Measurements from ENCODE around the gene NPM1. TPM values are rescaled to one million over a fixed set of nuclear protein-coding genes. Genes with fewer than 3 reads are reported as not detected.

Gene NPM1, protein sequence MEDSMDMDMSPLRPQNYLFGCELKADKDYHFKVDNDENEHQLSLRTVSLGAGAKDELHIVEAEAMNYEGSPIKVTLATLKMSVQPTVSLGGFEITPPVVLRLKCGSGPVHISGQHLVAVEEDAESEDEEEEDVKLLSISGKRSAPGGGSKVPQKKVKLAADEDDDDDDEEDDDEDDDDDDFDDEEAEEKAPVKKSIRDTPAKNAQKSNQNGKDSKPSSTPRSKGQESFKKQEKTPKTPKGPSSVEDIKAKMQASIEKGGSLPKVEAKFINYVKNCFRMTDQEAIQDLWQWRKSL
- total RNA-seq (2022) (3,249 and 4,548 TPM in 2 replicates), Bru-seq, nascent RNA (percentile 100 among the genes with signal in this experiment), BruChase-seq, experiment 1, labeled RNA remaining after a 6-hour chase (percentile 100 among the genes with signal in this experiment), BruChase-seq, experiment 2, labeled RNA remaining after a 2-hour chase (percentile 100 among the genes with signal in this experiment)
- long read RNA-seq, transcript NPM1-201 (11 exons, 1,758 nt) = major isoform, 4,725 of 5,534 reads
- long read RNA-seq, transcript NPM1-212 (2 exons, 640 nt) = minor isoform, 7 of 5,534 reads
- long read RNA-seq, transcript NPM1-202 (10 exons, 1,237 nt) = minor isoform, 72 of 5,534 reads
- long read RNA-seq, transcript NPM1-203 (10 exons, 1,598 nt) = minor isoform, 430 of 5,534 reads
- long read RNA-seq, partial matches to known transcripts = 58 of 5,534 reads
- long read RNA-seq, other reads (novel, unspliced or antisense) = 242 of 5,534 reads

DNA sequence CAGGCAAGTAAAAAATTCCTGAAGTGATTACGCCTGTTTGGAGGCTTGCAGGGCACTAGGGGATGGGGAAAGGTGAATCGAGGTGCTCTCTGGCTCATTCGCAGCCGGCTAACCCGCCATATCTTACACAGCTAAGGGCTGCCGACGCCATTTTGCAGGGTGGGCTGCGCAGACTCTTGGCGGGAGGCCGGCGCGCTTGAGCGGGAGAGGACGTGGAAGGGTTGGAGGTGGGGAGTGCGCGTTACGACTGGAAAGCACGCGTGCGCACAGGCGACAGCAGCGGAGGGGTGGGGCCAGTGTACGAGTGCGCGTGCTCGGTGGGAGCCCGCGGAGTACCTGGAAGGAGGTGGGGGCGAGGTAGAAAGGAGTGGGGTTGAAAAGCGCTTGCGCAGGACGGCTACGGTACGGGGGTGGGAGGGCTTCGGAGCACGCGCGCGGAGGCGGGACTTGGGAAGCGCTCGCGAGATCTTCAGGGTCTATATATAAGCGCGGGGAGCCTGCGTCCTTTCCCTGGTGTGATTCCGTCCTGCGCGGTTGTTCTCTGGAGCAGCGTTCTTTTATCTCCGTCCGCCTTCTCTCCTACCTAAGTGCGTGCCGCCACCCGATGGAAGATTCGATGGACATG is at the start of gene NPM1:
NPM1 (plus strand) TSS at position 505 of the 625 bp plus-strand sequence; CDS start at position 605, 100 bp downstream.
- peak; percentile 99 for DNase-seq (ENCODE audit: unreplicated experiment)
- no peaks in the 10 kb centered on the region for H3K9me3 Mint-ChIP-seq (ENCODE audit: unreplicated experiment)
- H3K27ac Mint-ChIP-seq (ENCODE audit: low read depth, unreplicated experiment) = peak within 1 kb of the TSS; percentile 99
- H3K36me3 Mint-ChIP-seq (ENCODE audit: insufficient read depth, unreplicated experiment) = peaks cover 55% of the 10 kb centered on the region
- ChIA-PET POLR2A (interaction anchor here (0.7 to 4.9 kb wide), 27 partner anchors 9 to 909 kb away, joined by 3 to 38 read pairs (median 4); partner anchors contain the start of genes FBXW11 and UBTD2), CTCF (interaction anchor here (0.6 kb wide), 4 partner anchors 184 to 537 kb away, joined by 3 read pairs; no protein-coding TSS in a partner anchor)
- TF ChIP-seq, protein P1, sequence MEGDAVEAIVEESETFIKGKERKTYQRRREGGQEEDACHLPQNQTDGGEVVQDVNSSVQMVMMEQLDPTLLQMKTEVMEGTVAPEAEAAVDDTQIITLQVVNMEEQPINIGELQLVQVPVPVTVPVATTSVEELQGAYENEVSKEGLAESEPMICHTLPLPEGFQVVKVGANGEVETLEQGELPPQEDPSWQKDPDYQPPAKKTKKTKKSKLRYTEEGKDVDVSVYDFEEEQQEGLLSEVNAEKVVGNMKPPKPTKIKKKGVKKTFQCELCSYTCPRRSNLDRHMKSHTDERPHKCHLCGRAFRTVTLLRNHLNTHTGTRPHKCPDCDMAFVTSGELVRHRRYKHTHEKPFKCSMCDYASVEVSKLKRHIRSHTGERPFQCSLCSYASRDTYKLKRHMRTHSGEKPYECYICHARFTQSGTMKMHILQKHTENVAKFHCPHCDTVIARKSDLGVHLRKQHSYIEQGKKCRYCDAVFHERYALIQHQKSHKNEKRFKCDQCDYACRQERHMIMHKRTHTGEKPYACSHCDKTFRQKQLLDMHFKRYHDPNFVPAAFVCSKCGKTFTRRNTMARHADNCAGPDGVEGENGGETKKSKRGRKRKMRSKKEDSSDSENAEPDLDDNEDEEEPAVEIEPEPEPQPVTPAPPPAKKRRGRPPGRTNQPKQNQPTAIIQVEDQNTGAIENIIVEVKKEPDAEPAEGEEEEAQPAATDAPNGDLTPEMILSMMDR (IDR thresholded peaks at IDR 0.05; ENCODE audit: unreplicated experiment) = no peak
- H3K4me3 Mint-ChIP-seq (ENCODE audit: unreplicated experiment) = peak within 1 kb of the TSS; percentile 99
- no TSS peak for BruUV-seq (replicated peaks)
- intact Hi-C loops (cut with micrococcal nuclease) = no loop called here
- H3K27me3 Mint-ChIP-seq (ENCODE audit: insufficient read depth, unreplicated experiment) = no peaks in the 10 kb centered on the region
- peaks cover 34% of the 10 kb centered on the region for H3K4me1 Mint-ChIP-seq (ENCODE audit: insufficient read depth, unreplicated experiment)

DNA sequence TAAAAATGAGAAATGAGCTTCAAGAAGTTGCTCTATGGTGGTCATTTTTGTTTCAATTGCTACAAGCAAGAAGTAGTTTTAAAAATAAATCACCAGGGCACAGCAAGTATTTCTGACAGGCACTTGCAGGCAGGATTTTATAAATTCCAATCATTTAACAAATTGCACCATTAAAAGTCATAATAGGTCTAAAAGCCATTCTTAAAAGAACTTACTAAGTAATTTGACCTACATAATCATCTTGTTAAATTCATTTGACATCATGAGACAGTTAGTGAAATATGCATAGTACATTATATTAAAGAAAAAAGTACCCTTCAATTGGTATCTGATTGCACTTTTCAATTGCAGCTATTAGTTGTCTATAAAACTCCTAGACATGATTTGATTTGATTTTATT is 47.6 kb upstream of the NPM1 start:
- no peaks in the 10 kb centered on the region for H3K4me1 Mint-ChIP-seq (ENCODE audit: insufficient read depth, unreplicated experiment)

DNA sequence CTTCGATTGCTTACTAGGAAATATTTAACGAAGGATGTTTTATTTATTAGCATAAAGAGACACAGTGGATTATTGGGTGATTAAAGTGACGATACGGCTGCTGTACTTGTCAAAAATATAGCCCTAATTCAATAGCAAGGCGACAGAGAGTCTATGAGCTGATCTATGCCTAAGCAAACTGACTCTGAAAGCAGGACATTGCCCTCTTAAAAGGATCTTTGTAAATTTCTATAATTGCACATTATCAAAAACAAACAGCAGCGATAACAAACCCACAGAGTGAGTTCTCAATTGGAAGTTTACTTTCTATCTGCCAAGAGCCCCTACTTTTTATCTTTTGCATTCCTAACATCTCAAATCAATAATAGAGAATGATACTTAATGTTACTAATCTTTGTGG is 47.2 kb upstream of the NPM1 start:
- Mint-ChIP-seq H3K27ac (ENCODE audit: low read depth, unreplicated experiment) (no peak overlapping the region), H3K9me3 (ENCODE audit: unreplicated experiment) (no peaks in the 10 kb centered on the region), H3K4me1 (ENCODE audit: insufficient read depth, unreplicated experiment) (no peaks in the 10 kb centered on the region), H3K27me3 (ENCODE audit: insufficient read depth, unreplicated experiment) (no peaks in the 10 kb centered on the region), H3K4me3 (ENCODE audit: unreplicated experiment) (no peak overlapping the region), H3K36me3 (ENCODE audit: insufficient read depth, unreplicated experiment) (peaks cover 7% of the 10 kb centered on the region)
- no peak for DNase-seq (ENCODE audit: unreplicated experiment)
- BruUV-seq (replicated peaks) = no TSS peak
- POLR2A ChIA-PET = no interaction called here
- intact Hi-C loops (cut with micrococcal nuclease) = no loop called here
- CTCF ChIA-PET = interaction anchor here (0.6 to 17.9 kb wide), 15 partner anchors 9 to 991 kb away, joined by 3 to 299 read pairs (median 4); no protein-coding TSS in a partner anchor
- TF ChIP-seq, protein P1 (IDR thresholded peaks at IDR 0.05; ENCODE audit: unreplicated experiment) = no peak

More for the DNA sequence above, 47.6 kb upstream of the NPM1 start:
- TF ChIP-seq, protein P1 (IDR thresholded peaks at IDR 0.05; ENCODE audit: unreplicated experiment) = no peak
- H3K36me3 Mint-ChIP-seq (ENCODE audit: insufficient read depth, unreplicated experiment) = peaks cover 7% of the 10 kb centered on the region
- BruUV-seq (replicated peaks) = no TSS peak
- no peaks in the 10 kb centered on the region for H3K27me3 Mint-ChIP-seq (ENCODE audit: insufficient read depth, unreplicated experiment)
- DNase-seq (ENCODE audit: unreplicated experiment) = no peak
- ChIA-PET CTCF (interaction anchor here (0.6 to 17.9 kb wide), 11 partner anchors 9 to 796 kb away, joined by 3 to 299 read pairs (median 3); no protein-coding TSS in a partner anchor), POLR2A (no interaction called here)
- H3K9me3 Mint-ChIP-seq (ENCODE audit: unreplicated experiment) = no peaks in the 10 kb centered on the region
- intact Hi-C loops (cut with micrococcal nuclease) = no loop called here
- H3K27ac Mint-ChIP-seq (ENCODE audit: low read depth, unreplicated experiment) = no peak overlapping the region
- H3K4me3 Mint-ChIP-seq (ENCODE audit: unreplicated experiment) = no peak overlapping the region
